GM04504 (cell line): ENCODE data around the gene CACNA1I.
A peak's percentile ranks its signal among the peaks of the same experiment; 100 is the strongest.
"Not testable (repeated sequence)": the region's sequence is repeated elsewhere in the genome, so short reads cannot be mapped to it uniquely, and the experiment has no call there.

Source experiments
- DNase-seq: peaks from one replicate; pipeline ENCODE4 v3.0.0-alpha.2; 2012; ENCODE audit warnings: low read depth

The CACNA1I gene

GRCh38 chr22:39721206-39722031, 150.9 kb downstream of the CACNA1I start:
- DNase-seq, result no peak

DNA sequence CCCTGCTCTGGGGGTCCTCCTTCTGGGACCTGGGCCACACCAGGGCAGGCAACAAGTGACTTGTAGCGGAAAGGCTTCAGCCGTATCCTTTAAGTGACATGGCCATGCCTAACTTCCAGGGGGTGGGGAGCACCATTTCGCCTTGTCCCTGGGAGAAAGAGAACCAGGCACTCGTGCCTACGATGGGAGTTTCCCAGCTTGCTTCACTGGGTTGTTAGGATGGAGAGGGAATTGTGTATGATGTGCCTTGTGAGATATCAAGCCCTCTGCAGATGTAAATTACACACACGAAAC, 151.4 kb downstream of the CACNA1I start:
- no peak for DNase-seq

DNA sequence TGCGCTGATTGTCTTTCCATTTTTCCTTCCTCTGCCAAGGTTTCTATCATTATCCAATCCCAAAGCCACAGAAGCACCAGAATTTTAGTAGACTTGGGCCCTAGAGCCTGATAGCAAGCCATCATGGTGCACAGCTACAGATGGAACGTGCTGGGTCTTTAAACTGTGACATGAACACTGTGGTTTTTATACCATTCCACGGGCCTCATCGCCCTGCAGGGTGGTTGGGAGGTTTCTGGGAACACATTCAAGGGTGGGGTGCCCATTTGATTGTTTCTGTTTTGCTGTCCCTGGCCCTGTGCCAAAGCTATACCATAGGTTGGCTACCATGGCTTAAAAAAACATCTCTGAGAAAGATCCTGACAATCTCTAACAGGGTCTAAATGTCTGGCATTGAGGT, 151.9 kb downstream of the CACNA1I start:
- DNase-seq, result no peak

DNA sequence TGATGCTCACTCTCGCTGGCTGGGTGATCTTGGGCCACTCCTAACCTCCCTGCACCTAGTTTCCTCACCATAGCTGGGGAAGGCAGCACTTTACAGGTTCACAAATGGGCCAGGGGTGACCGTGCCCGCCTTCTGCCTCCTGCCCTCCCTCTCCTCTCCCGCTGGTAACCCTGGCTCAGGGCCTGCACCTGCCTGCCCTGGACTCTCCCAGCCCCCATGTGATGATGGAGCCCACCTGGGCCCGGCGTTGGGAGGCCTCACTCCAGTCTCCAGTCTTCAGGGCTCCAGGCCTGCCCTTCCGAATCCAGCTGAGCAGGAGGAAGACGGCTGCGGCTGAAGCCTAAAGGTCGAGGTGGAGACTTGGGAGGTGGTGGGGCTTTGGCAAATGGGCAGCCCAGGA, 152.9 kb downstream of the CACNA1I start:
- no peak for DNase-seq

- DNase-seq, result no peak
Measured at GRCh38 chr22:39723899-39724351, 153.4 kb downstream of the CACNA1I start.

DNA sequence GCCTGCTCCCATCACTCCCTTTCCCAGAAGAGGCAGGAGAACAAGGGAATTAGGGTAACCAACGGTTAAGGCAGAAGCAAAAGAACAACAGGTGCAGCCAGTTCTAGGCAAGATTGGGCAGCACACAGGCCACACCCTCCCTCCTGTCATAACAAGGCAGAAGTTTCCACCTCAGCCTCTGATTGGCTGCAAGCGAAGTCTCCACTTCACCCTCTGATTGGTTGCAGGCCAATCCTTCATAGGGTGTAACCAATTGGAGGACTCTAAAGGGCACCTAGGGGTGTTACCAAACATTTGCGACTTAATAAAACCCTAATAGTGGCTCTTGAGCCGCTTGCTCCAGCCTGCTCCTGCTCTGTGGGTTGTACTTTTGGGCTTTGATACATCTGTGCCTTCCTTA, 153.8 kb downstream of the CACNA1I start:
- DNase-seq, result no peak

DNA sequence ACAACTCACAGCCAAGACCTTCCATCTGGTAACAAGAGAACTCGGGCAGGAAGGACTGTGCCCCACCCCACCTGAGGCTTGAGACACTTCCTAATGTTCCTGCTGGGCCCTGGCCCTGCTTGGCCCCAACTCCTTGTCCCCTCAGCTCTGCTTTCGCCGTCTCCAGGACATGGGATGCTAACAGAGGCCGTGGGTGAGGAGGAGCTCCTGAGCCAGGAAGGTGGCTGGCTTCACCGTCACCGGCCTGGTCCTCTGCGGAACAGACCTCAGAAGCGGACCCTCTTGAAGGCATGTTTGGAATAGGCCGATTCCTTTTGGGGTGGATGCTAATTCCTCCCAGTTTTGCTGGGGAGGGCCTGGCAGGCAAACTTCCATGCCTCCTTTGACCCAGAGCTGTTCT, 154.3 kb downstream of the CACNA1I start:
- DNase-seq, result no peak

- DNase-seq, result no peak
Measured at GRCh38 chr22:39725351-39726035, 154.9 kb downstream of the CACNA1I start.

GRCh38 chr22:39727541-39727940, 157.0 kb downstream of the CACNA1I start:
- DNase-seq, result peak; percentile 6

- no peak for DNase-seq
Measured at GRCh38 chr22:39728236-39728860, 157.8 kb downstream of the CACNA1I start.

- no peak for DNase-seq
Measured at GRCh38 chr22:39729141-39729934, 158.8 kb downstream of the CACNA1I start.

DNA sequence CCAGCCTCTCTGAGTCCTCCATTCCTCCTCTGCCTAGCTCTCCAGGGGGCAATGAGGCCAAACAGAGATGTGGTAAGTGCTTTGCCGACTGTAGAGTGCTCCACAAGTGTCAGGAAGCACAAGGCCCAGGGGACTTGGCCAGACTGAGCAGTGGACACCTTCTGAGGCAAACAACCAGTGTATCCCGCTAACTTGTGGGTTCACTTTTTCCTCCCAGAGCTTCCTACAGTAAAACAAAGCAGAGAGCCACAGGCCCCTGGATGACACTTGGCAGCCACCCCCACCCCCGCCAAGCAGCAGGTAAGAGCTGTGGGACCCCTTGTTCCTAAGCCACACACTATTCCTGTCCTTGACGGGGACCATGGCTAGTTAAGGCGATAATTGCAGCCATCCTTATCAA, 160.9 kb downstream of the CACNA1I start:
- DNase-seq, result no peak

- no peak for DNase-seq
Measured at GRCh38 chr22:39731881-39732555, 161.5 kb downstream of the CACNA1I start.

DNA sequence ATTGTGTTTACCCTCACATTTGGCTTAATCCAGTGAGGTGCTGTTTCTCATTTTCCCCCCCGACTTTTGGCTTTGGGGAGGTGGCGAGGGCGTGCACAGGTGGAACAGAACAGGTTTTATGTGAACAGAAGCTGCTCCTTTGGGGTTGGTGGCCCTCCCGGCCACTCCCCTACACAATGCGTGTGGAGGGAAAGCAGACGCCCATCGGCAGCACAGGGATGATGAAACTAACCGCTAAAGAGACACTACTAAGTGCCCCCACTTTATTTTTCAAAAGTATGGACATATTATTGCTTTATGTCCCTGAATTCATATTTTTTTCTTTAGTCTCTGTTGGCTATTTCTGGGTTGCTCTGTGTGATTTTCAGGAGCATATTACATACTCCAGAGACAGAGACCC, 162.1 kb downstream of the CACNA1I start:
- no peak for DNase-seq

DNA sequence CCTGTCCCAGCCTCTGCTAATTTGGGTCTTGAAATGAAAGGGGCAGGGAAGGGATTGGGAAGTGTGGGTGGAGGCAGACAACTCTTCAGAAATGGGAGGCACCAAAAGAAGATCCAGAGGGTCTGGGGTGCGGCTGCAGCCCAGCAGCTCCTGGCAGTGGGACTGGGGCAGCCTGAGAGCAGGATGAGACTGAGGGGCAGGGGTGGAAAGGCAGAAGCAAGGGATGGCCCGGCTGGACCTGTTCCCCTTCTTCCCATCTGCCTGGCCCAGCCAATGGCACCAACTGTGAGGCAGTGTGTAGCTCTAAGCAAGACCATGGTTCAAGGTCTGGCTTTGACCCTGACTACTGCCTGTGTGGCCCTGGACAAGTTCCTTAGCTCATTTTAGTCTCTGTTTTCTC, 162.6 kb downstream of the CACNA1I start:
- no peak for DNase-seq

DNA sequence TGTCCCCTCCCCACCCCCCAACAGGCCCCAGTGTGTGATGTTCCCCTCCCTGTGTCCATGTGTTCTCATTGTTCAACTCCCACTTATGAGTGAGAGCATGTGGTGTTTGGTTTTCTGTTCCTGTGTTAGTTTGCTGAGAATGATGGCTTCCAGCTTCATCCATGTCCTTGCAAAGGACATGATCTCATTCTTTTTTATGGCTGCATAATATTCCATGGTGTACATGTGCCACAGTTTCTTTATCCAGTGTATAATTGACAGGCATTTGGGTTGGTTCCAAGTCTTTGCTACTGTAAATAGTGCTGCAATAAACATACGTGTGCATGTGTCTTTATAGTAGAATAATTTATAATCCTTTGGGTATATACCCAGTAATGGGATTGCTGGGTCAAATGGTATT, 163.5 kb downstream of the CACNA1I start:
- DNase-seq, result not testable (repeated sequence)

GRCh38 chr22:39734866-39735265, 164.3 kb downstream of the CACNA1I start:
- no peak for DNase-seq

GRCh38 chr22:39735776-39736175, 165.2 kb downstream of the CACNA1I start:
- no peak for DNase-seq

GRCh38 chr22:39738746-39739145, 168.2 kb downstream of the CACNA1I start:
- DNase-seq, result peak; percentile 6
